A673 (cell line): ENCODE data around the gene SPPL2B.
"Not testable (repeated sequence)": the region's sequence is repeated elsewhere in the genome, so short reads cannot be mapped to it uniquely, and the experiment has no call there.

ENCODE experiments used
- EZH2 ChIP-seq: fragments of 200-600 bp; sonication (generic); IDR thresholded peaks from 2 replicates; pipeline ENCODE4 v1.6.1; 2017; ENCODE audit warnings: borderline replicate concordance, low read depth, mild to moderate bottlenecking, mixed read lengths, antibody characterized with exemption, low read length; ENCODE audit not compliant: poor library complexity, severe bottlenecking
- TF ChIP-seq, protein P1 (sequence below): fragments of 300-800, 200-600 bp; sonication (generic); conservative IDR thresholded peaks from 2 replicates; pipeline ENCODE4 v1.5.1; 2017; ENCODE audit warnings: low read depth, mild to moderate bottlenecking, antibody characterized with exemption, low read length, moderate library complexity, mixed read lengths

DNA sequence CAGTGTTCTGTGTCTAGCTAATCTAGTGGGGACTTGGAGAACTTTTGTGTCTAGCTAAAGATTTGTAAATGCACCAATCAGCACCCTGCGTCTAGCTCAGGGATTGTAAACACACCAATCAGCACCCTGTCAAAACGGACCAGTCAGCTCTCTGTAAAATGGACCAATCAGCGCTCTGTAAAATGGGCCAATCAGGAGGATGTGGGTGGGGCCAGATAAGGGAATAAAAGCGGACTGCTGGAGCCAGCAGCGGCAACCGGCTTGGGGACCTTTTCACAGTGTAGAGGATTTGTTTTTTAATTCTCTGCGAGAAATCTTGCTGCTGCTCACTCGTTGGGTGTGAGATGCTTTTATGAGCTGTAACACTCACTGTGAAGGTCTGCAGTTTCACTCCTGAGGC is 64.4 kb downstream of the SPPL2B start:
- TF ChIP-seq EZH2 = not testable (repeated sequence)
- TF ChIP-seq, protein P1, sequence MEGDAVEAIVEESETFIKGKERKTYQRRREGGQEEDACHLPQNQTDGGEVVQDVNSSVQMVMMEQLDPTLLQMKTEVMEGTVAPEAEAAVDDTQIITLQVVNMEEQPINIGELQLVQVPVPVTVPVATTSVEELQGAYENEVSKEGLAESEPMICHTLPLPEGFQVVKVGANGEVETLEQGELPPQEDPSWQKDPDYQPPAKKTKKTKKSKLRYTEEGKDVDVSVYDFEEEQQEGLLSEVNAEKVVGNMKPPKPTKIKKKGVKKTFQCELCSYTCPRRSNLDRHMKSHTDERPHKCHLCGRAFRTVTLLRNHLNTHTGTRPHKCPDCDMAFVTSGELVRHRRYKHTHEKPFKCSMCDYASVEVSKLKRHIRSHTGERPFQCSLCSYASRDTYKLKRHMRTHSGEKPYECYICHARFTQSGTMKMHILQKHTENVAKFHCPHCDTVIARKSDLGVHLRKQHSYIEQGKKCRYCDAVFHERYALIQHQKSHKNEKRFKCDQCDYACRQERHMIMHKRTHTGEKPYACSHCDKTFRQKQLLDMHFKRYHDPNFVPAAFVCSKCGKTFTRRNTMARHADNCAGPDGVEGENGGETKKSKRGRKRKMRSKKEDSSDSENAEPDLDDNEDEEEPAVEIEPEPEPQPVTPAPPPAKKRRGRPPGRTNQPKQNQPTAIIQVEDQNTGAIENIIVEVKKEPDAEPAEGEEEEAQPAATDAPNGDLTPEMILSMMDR = not testable (repeated sequence)
